Measurements from ENCODE around the gene MASTL.

MASTL gene

DNA sequence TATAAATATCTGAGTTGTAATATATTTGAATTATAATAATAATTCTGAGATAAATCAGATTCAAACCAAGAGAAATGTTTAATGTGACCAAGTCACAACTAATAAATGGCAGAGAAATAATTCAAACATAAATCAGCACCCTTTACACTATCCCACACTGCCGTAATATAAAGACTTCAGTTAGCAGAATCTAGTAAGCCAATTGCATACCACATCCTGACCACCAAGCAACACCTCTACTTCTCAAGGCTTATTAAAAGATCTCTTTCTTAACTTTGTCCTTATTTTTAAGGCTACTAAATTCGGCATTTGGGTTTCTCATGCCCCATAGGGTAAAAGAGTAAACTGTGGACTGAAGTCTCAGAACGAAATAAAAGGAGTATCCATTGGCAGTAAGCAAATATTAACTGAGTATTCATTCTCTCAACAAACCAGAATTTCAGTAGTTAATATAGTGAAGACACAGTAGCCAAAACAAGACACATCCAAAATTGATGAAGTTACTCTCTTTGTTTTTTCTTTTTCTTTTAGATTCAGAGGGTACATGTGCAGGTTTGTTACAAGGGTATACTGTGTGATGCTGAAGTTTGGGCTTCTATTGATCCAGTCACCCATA, 70.6 kb downstream of the MASTL start:
- no peak for DNase-seq (ENCODE audit: low spot score)

DNA sequence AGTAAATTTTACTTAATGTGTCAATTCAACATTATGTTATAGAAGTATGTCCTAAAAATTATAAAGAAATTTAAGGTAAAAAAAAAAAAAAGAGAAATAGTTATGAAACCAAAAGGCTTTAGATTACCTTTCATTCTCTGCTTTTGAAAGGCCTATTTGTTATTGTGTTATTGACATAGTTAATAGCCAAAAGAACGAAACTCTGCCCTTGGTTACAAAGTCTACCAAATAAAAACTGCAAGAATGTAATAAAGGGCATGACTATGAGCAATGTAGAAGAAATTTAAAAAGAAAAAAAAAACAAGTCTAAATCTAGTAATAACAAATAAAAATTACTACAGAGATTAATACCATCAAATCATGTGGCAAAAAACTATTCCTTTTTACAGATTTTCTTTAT, 74.9 kb downstream of the MASTL start:
- no peak for DNase-seq (ENCODE audit: low spot score)

DNA sequence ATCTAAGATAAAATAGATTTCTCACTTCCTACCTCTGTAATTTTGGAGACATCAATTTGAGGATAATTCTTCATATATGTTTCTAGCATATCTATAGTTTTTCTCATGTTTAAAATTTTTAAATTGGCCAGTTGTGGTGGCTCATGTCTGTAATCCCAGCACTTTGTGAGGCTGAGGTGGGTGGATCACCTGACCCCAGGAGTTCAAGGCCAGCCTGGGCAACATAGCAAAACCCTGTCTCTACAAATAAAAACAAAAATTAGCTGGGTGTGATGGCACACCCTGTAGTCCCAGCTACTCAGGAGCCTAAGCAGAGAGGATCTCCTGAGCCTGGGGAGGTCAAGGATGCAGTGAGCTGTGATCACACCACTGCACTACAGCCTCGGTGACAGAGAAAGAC, 80.6 kb downstream of the MASTL start:
- DNase-seq (ENCODE audit: low spot score), result no peak
